Cardiac muscle cell (in vitro differentiated cells and primary cell): ENCODE data around the gene ZFYVE26. TPM values are rescaled to one million over a fixed set of nuclear protein-coding genes. Genes with fewer than 3 reads are reported as not detected.

ENCODE experiments used
- DNase-seq, 2 donors: peaks; one replicate each; pipeline versions ENCODE4 v3.0.0 to v3.0.0-alpha.2; 2010 to 2017; ENCODE audit warnings: low read depth in 1 of 2, low spot score in 1 of 2
- H3K27ac ChIP-seq: fragments of 200-600 bp; sonication (generic); 2 replicates; pipeline ENCODE4 v1.5.1; 2016
- H3K27me3 ChIP-seq: fragments of 200-600 bp; sonication (generic); 2 replicates; pipeline ENCODE4 v1.6.0; 2016; ENCODE audit warnings: control low read depth
- H3K36me3 ChIP-seq: fragments of 200-600 bp; sonication (generic); 2 replicates; pipeline ENCODE4 v1.5.1; 2016; ENCODE audit warnings: control low read depth
- H3K4me1 ChIP-seq: fragments of 200-600 bp; sonication (generic); 2 replicates; pipeline ENCODE4 v1.8.1; 2017; ENCODE audit warnings: low read depth, mild to moderate bottlenecking, mixed run types
- H3K4me3 ChIP-seq: fragments of 200-600 bp; sonication (generic); 2 replicates; pipeline ENCODE4 v1.5.1; 2016; ENCODE audit warnings: mild to moderate bottlenecking
- H3K9me3 ChIP-seq: fragments of 200-600 bp; sonication (generic); 2 replicates; pipeline ENCODE4 v1.5.1; 2017; ENCODE audit warnings: low read depth, mild to moderate bottlenecking, control low read depth
- polyA plus RNA-seq: library from polyadenylated mRNA; unstranded; fragments of >200 nt; fragmentation: Nextera tagmentation; extraction: Ambion mirVana; gene quantifications from 2 replicates; pipeline ENCODE4 v1.2.1, GENCODE V29; 2016
- total RNA-seq: library from RNA; depleted of rRNA; stranded (reverse); fragments of >200 nt; gene quantifications from 2 replicates; pipeline ENCODE4 v1.2.3, GENCODE V29; 2016
- TF ChIP-seq, protein P1 (sequence below): IDR thresholded peaks from 2 replicates; pipeline ENCODE4 v1.5.1; 2012; ENCODE audit warnings: low read depth, mild to moderate bottlenecking, low read length

The ZFYVE26 gene
- total and polyA plus RNA-seq, 2 experiments from 2014 or later: 3.9 to 13.3 TPM

DNA sequence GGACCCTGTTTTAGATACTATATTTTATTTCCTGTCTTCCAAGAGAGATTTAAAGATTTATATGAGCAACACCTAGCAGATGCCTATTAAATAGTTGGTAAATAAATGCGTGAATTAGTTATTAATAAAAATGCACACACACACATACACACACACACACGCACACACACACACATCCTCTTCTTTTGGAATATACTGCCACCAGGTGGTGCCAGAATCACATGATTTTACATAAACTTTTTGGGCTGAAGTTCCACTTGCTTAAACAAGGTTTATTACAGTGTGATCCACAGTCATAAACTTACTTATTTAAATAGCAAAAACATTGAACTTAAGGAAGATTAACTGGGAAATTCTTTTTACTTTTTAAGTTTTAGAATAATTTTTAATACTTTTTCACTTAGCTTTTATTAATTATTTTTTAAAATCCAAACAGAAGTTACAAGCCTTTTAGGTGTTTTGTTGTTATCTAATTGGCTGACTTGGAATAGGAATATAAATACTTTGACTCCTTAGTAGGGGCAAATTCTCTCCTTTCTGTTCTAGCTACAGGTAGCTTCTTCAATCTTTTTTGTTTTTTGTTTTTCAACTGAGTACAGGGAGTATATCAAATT lies 20.7 kb upstream of the ZFYVE26 start:
- no peaks in the 10 kb centered on the region for H3K9me3 ChIP-seq
- no peaks in the 10 kb centered on the region for H3K4me1 ChIP-seq
- no peaks in the 10 kb centered on the region for H3K27me3 ChIP-seq
- H3K4me3 ChIP-seq: no peak overlapping the region
- H3K36me3 ChIP-seq: no peaks in the 10 kb centered on the region
- H3K27ac ChIP-seq: no peak overlapping the region
- peak; percentile 71 to 90 for DNase-seq
- TF ChIP-seq, protein P1, sequence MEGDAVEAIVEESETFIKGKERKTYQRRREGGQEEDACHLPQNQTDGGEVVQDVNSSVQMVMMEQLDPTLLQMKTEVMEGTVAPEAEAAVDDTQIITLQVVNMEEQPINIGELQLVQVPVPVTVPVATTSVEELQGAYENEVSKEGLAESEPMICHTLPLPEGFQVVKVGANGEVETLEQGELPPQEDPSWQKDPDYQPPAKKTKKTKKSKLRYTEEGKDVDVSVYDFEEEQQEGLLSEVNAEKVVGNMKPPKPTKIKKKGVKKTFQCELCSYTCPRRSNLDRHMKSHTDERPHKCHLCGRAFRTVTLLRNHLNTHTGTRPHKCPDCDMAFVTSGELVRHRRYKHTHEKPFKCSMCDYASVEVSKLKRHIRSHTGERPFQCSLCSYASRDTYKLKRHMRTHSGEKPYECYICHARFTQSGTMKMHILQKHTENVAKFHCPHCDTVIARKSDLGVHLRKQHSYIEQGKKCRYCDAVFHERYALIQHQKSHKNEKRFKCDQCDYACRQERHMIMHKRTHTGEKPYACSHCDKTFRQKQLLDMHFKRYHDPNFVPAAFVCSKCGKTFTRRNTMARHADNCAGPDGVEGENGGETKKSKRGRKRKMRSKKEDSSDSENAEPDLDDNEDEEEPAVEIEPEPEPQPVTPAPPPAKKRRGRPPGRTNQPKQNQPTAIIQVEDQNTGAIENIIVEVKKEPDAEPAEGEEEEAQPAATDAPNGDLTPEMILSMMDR: peak; percentile 65

DNA sequence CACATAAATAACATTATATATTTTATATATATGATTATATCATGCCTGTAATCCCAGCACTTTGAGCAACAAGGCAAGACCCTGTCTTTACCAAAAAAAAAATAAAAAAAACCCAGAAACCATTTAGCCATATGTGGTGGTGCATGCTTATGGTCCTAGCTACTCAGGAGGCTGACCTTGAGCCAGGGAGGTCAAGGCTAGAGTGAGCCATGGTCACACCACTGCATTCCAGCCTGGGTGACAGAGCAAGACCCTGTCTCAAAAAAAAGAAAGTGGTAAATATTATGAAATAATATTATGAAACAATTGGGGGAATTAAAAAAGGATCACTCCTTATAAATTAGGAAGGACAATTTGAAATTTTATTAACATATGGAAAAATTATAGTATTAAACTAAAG lies 19.2 kb upstream of the ZFYVE26 start:
- Histone ChIP-seq H3K9me3 (no peaks in the 10 kb centered on the region), H3K36me3 (no peaks in the 10 kb centered on the region), H3K27ac (no peak overlapping the region), H3K27me3 (no peaks in the 10 kb centered on the region), H3K4me3 (no peak overlapping the region), H3K4me1 (no peaks in the 10 kb centered on the region)
- no peak for DNase-seq
- TF ChIP-seq, protein P1: no peak

DNA sequence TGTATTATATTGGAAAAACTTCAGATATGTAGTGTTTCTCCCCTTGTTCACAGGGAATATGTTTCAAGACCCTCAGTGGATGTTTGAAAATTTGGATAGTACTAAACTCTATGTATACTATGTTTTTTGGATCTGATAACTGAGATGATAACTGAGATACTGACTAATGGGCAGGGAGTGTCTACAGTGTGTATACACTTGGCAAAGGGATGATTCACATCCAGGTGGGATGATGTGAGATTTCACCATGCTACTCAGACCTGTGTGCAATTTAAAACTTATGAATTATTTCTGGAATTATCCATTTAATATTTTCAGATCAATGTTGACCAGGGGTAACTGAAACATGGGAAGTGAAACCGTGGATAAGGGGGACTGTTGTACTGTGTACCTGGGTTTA lies 17.0 kb upstream of the ZFYVE26 start:
- H3K9me3 ChIP-seq: no peaks in the 10 kb centered on the region
- no peaks in the 10 kb centered on the region for H3K36me3 ChIP-seq
- no peaks in the 10 kb centered on the region for H3K27me3 ChIP-seq
- no peaks in the 10 kb centered on the region for H3K4me1 ChIP-seq
- H3K27ac ChIP-seq: no peak overlapping the region
- no peak for DNase-seq
- no peak overlapping the region for H3K4me3 ChIP-seq
- TF ChIP-seq, protein P1: no peak

DNA sequence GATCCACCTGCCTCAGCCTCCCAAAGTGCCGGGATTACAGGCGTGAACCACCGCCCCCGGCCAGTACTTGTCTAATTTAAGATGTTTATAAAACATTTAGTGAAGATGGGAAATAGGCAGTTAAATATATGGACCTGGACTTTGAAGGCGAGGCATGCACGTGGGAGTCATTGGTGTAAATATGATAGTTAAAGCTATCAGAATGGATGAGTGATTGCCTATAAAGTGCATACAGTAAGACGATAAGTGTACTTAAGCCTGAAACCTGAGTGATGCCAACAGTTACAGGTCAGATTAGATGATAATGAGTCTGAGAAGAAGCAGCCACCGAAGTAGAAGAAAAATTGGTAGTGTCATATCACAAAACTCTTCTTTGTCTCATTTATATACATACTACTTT lies 14.7 kb upstream of the ZFYVE26 start:
- Histone ChIP-seq H3K4me3 (no peak overlapping the region), H3K9me3 (no peaks in the 10 kb centered on the region), H3K4me1 (no peaks in the 10 kb centered on the region), H3K36me3 (no peaks in the 10 kb centered on the region), H3K27me3 (no peaks in the 10 kb centered on the region), H3K27ac (no peak overlapping the region)
- DNase-seq: no peak
- TF ChIP-seq, protein P1: no peak

DNA sequence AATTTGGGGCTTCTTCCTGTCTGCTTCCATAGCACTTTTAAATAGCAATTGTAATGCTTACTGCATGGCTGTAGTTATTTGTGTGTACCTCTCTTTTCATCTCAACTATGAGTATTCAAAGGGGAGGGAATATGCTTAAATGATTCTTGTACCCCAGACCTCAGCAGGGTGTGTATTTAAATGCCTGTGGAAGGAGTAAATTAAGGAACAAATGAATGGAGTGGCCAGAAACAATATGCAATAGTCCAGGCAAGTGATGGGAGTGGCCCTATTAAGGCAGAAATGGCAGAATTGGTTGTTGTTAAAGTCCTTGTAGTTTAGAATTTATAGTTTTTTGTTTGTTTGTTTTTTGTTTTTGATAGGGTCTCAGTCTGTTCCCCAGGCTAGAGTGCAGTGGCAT lies 4.7 kb upstream of the ZFYVE26 start:
- TF ChIP-seq, protein P1: no peak
- no peak overlapping the region for H3K27ac ChIP-seq
- DNase-seq: no peak
- no peak overlapping the region for H3K4me3 ChIP-seq
- H3K27me3 ChIP-seq: no peaks in the 10 kb centered on the region
- H3K9me3 ChIP-seq: no peaks in the 10 kb centered on the region
- H3K4me1 ChIP-seq: no peaks in the 10 kb centered on the region
- H3K36me3 ChIP-seq: no peaks in the 10 kb centered on the region
